Stimulated activated CD8-positive, alpha-beta memory T cell treated with anti-CD3 and anti-CD28 coated beads, Interleukin-12 subunit alpha, Interleukin-12 subunit beta, amount 100 ng/mL, for 24 hours (primary cell): Measurements from ENCODE around the gene CARM1.

Experiments used
- DNase-seq: peaks from one replicate; pipeline ENCODE4 v3.0.0-alpha.2; 2020; ENCODE audit errors: extremely low read depth

CARM1 gene

DNA sequence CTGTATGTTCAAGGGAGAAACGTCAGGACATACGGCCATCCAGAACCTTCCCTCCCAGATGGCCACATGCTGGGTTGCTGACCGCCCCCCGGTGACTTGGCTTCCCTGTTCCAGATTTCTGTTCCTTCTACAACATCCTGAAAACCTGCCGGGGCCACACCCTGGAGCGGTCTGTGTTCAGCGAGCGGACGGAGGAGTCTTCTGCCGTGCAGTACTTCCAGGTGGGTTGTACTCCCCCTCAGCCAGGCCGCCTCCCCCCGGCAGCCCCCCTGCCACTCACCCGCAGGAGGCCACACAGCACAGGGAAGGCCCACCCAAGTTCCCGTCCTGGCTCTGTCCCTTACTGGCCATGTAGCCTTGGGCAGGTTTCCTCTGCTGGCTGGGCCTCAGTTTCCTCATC, 36.6 kb downstream of the CARM1 start:
- no peak for DNase-seq

DNA sequence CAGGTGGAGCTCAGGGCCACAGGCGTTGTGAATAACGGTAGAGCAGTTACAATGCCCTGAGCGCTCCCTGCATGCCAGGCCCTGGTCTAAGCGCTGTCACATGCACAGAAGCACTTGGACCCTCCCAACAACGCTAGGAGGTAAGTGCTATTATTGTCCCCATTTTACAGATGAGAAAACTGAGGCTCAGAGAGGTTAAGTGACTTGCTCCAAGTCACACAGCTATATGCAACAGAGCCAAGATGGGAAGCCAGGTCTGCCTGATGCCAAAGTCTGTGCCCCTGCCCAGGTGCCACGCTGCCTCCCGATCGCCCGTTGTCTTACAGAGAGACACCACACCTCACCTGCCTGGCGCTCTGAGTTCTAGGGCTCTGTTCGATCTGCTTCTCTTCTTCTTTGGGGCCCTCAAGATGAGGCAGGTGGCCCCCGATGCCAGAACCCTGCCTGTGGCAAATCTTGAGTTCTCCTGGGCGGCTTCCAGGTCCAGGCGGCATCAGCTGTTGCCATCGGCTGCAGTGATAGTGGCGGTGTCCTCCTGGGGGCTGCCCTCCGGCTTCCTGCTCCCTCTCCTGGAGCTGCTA, 37.1 kb downstream of the CARM1 start:
- DNase-seq: no peak

DNA sequence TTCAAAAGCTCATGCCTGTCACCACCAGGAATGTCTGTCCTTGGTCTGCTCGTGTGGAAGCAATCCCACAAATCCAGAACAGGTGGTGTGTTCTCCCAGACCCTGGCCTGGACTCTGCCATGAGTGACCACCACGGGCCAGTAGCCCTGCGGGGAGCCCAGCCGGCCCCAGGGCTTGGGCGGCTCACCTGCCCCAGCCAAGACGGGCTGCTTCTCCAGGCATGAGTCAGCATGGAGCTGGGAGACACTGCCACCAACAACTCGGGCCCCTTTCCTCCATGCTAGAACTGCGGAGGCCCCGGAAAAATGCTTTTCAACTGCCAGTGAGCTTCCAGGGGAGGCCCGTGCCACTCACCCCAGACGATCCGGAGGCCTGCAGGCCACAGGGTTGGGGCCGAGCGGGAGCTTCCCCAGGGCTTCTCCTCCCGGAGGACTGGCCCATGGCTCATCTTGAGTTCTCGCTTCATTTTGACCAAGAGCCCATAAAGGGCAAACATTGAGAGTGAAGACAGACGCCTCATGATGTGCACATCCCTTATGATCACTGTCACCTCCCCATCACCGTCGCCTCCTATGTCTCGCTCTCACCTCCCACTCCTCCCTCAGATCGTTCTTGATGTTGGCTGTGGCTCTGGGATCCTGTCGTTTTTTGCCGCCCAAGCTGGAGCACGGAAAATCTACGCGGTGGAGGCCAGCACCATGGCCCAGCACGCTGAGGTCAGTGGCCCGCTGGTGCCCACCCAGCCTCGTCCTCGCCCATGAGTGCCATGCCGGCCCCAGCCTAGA, 40.4 kb downstream of the CARM1 start:
- DNase-seq: no peak

DNA sequence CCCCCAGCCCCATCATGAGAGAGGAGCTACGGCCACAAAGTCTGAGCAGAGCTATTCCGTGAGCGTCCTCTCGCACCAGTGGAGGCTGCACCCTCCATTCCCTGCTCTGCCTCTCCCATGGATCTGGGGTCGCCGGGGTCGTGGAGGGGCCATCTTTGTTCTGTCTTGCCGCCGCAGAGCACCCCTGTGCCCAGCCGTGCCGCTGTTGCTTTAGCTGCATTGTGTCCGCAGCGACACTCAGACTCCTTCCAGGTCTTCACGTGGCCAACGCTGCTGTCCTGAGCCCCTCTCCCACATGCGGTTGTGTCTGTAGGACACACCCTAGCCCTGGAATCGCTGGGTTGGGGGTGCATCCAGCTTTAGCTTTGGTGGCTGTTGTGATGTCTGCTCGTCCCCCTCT, 41.3 kb downstream of the CARM1 start:
- no peak for DNase-seq

DNA sequence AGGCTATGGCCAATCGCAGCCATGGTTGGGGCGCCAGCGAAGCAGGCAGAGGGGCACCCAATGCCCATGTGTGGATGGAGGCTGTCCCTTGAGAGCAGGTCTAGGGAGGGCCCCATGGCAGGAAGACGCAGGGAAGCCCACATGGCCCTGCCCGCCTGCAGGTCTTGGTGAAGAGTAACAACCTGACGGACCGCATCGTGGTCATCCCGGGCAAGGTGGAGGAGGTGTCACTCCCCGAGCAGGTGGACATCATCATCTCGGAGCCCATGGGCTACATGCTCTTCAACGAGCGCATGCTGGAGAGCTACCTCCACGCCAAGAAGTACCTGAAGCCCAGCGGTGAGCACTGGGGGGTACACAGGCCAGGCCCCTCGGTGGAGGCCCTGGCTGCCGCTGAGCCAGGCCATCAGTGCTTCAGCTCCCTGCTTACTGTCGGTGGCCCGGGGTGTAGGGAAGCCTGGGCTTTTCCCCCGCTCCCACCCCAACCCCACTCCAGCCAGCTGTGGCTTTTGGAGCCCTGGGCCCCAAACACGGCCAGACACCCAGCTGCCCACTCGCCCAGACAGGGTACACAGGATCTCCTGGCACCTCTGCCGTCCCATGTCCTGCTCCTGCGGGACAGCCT, 42.5 kb downstream of the CARM1 start:
- DNase-seq: no peak

DNA sequence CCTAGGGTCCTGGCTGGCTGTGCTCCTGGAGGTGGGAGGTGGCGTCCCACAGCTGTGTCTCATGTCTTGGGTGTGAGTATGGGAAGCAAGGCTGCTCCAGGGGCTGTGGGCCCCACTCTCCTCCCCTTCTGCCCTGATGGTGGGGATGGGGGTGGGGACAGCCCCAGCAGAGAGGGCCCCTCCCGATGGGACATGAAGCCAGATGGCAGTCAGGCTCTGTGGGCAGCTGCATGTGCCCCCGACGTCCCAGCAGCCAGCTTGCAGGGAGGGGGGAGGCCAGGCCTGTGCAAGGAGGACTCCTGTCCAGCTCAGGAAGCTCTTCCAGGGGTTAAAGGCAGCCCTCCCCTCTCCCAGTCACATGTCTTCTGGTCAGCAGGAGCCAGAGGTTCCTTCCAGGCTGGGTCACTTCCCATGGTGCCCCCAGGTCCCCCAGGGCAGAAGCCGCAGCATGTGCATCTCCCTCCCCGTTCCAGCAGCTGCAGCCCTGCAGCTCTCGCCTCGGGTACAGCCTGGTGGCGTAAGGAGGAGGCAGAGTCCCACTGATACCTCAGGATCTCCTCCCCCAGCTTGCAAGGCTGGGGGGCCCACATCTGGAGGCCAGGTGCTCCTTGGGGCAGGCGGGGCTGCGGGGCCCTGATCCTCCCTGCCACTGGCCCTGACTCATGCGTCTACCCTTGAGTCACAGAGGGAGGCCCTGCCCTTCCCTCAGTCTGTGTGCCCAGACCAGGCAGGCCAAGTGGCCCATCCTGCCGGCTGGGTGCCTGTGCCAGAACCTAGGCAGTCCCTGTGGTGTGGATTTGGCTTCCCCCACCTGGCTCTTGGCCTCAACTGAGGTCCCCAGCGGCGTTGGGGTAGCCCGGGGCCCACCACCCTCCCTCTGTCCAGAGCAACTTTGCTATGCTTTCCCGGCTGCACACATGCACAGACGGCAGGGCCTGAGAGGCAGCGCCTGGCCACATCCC, 44.1 kb downstream of the CARM1 start:
- DNase-seq: no peak

DNA sequence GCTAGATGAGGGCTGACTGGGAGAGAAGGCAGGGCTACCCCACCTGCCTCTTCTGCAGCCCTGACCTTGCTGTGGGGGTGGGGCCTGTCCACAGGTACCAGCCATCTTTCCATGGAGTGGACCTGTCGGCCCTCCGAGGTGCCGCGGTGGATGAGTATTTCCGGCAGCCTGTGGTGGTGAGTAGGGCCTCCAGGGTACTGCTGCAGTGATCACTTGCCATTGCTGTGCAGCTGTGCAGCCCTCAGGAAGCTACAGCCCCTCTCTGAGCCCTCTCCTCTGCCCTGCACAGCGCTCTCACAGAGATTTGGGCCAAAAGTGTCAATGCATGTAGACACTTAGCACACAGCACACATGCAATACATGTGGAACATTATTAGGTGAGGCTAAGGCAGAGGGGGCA, 45.2 kb downstream of the CARM1 start:
- no peak for DNase-seq

DNA sequence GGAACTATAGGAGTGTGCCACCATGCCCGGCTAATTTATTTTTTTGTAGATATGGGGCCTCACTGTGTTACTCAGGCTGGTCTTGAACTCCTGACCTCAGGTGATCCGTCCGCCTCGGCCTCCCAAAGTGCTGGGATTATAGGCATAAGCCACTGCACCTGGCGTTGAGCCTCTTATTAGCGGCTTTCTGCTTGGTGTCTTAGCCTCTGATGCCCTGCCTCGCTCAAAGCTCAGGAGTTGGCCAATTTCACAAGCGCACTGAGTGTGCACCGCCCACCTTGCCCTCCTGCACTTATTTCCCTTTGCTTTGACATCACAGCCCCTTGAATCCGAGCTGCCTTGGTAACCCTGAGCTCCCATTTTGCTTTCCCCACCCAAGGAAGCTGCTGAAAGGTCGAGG, 47.0 kb downstream of the CARM1 start:
- no peak for DNase-seq

DNA sequence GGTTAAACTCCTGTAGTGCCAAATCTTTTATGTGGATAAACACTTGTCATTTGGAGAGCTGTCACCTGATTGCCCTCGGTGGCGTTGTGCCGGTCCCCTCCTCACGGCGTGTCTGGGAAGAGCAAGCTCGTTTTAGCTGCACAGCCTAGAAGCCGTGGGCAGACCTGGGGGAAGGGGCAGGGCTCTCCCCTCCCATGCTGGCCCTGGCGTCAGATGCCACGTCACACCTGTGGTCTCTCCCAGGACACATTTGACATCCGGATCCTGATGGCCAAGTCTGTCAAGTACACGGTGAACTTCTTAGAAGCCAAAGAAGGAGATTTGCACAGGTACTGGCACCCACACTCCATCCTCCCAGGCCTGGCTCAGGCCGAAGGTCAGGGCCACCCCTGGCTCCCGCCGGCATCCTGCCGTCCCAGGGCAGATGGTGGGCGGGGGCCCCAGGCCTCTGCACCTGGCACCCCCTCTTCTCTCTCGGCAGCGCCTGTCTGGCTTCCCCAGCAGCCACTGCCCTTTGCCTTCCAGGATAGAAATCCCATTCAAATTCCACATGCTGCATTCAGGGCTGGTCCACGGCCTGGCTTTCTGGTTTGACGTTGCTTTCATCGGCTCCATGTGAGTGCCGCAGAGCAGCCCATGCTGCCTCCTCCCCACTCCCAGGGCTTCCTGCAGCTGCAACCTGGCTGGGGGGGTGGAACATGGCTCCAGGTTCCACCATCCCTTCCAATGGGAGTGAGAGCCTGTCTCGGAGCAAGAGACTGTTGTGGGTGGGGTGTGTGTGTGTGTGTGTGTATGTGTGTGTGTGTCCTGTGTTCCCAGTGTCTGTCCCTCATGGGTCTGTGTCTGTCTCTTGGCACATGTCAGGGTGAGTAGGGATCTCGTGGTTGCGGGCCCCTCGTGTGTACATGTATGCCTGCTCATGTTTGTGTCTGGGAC, 48.3 kb downstream of the CARM1 start:
- DNase-seq: no peak

DNA sequence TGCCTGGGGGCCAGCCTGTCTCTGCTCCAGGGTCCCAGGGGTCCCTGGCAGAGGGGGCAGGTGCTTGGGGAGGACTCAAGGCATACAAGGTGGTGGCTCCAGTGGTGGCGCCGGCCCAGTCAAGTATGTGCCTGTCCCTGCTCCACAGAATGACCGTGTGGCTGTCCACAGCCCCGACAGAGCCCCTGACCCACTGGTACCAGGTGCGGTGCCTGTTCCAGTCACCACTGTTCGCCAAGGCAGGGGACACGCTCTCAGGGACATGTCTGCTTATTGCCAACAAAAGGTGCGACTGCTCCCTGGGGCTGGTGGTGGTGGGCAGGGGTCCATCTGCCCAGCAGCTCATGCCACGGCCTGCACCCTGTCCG, 48.9 kb downstream of the CARM1 start:
- DNase-seq: no peak

DNA sequence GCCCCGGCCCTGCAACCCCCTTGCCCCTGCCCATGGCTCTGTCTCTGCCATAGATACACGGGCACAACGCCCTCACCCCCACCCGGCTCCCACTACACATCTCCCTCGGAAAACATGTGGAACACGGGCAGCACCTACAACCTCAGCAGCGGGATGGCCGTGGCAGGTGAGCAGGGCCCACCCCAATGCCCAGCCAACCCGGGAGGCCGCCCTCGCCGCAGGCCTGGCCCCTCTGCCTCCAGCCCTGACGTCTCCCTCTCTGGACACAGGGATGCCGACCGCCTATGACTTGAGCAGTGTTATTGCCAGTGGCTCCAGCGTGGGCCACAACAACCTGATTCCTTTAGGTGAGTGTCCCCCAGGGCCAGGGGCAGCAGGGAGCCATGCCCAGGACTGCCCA, 49.4 kb downstream of the CARM1 start:
- no peak for DNase-seq

DNA sequence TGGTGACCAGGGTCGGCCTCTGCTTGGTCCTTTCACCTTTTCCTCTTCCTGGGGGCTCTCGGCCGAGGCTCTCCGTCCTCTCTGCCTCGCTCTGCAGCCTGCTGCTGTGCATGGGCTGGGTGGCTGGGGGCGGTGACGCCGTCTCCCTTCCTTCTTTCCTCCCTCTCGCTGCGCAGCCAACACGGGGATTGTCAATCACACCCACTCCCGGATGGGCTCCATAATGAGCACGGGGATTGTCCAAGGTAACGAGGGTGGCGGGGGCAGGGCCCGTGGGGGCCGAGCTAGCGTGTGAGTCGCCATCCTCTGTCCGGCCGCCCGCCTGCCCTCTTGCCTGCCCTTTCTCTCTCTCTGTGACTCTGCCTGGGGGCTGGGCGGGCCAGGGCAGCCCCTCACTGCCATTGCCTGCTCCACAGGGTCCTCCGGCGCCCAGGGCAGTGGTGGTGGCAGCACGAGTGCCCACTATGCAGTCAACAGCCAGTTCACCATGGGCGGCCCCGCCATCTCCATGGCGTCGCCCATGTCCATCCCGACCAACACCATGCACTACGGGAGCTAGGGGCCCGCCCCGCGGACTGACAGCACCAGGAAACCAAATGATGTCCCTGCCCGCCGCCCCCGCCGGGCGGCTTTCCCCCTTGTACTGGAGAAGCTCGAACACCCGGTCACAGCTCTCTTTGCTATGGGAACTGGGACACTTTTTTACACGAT, 50.0 kb downstream of the CARM1 start:
- no peak for DNase-seq

DNA sequence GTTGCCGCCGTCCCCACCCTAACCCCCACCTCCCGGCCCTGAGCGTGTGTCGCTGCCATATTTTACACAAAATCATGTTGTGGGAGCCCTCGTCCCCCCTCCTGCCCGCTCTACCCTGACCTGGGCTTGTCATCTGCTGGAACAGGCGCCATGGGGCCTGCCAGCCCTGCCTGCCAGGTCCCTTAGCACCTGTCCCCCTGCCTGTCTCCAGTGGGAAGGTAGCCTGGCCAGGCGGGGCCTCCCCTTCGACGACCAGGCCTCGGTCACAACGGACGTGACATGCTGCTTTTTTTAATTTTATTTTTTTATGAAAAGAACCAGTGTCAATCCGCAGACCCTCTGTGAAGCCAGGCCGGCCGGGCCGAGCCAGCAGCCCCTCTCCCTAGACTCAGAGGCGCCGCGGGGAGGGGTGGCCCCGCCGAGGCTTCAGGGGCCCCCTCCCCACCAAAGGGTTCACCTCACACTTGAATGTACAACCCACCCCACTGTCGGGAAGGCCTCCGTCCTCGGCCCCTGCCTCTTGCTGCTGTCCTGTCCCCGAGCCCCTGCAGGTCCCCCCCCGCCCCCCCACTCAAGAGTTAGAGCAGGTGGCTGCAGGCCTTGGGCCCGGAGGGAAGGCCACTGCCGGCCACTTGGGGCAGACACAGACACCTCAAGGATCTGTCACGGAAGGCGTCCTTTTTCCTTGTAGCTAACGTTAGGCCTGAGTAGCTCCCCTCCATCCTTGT, 50.7 kb downstream of the CARM1 start:
- DNase-seq: no peak

DNA sequence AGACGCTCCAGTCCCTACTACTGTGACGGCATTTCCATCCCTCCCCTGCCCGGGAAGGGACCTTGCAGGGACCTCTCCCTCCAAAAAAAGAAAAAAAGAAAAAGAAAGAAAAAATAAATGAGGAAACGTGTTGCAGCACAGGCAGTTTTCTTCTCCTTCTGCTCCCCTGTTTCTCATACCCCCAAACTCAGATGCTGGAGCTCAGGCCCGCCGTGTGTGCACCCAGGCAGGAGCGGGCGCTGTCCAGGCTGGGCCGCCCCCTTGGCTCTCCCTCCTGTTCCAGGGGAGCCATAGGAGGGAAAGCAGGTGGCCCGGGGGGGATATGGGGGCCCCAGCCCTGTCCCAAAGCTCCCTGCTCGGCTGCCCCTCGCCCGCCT, 51.3 kb downstream of the CARM1 start:
- DNase-seq: no peak

DNA sequence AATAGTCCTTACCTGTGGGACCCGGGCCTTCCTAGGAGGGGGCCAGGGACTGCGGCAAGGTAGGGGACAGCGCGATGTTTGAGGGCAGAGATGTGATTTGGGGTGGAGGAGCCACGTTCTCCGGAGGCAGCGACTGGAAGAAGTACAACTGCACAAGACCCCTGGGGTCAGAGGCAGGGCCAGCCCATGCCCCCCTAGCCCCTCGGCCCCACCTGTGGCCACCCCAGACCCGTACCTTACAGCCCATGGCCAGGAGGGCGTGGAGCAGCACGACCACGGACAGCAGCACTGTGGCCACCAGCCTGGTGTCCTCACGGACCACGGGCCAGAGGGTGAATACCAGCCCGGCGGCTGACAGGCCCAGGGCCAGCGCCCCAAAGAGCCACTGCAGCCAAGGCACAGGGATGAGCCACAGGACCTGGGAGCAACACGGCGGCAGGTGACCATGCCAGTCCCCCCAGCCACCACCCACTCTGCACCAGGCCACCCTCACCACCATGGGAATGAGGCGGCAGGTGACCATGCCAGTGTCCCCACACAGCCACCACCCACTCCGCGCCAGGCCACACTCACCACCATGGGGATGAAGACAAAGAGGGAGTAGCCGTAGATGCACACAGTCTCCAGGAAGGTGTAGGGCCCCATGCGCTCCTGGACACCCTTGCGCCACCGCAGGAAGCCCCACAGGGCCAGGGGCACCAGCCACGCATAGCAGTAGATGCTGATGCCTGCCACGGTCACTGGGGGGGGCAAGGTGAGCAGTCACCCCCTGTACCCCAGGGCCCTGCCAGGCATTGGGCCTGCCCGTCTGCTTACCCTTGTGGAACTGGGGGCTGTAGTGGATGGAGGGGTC, 52.1 kb downstream of the CARM1 start:
- no peak for DNase-seq

DNA sequence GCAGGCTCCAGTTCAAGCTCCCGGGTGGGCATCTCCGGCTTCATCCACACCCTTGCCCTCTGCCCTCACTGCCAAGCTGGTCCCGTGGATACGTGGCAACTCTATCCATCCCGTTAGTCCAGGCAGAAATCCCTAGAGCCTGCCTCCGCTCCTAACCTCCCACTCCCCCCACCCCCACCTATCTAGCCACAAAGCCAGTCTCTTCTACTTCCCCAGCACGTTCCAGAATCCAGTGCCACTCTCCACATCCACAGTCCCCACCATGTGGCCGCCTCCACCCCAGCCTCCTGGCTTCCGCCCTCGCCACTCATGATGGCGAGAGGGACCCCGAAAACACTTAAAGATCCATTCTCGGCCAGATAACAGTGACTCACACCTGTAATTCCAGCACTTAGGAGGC, 53.2 kb downstream of the CARM1 start:
- DNase-seq: no peak

DNA sequence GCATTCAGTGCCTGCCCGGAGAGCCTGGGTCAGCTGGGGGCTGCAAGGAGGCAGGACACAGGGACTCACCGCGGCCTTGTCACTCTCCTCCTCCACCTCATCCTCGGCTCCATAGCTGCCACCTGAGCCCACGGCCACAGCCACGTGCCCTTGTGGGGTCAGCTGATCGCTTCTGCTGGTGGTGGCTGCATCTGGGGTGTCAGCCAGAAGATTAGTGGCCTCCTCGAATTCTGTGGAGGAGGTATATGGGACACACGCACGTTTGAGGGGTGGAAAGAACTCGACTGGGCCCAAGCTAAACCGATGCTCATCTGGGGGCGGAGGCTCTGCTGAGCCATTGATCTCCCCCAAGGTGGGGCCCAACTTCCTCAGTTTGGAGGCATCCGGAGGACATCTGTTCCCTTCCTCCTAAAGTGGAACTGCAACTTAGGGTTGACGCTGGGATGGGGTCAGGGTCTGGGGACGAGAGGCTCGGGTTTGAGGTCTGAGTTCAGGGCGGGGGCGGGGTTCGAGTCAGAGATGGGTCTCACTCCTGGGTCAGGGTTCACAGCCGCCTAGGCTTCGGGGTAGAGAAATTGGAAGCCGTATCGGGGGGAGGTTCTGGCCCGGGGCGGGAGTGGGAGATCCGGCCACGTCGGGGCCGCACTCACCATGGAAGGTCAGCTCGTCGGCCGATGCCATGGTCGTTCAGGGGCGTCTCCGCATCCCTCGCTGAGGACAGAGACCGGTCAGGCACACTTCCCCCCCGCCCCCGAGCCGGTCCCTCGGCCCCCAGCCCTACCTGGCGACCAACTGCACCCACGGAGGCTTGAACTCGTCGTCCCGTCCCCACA, 56.6 kb downstream of the CARM1 start:
- no peak for DNase-seq
